Lower lobe of right lung (tissue), 2 donors: Measurements from ENCODE around the gene CYP2F1. TPM values are rescaled to one million over a fixed set of nuclear protein-coding genes. Genes with fewer than 3 reads are reported as not detected.
"Not testable (repeated sequence)": the region's sequence is repeated elsewhere in the genome, so short reads cannot be mapped to it uniquely, and the experiment has no call there.

Source experiments
- ATAC-seq, 2 donors: fragments of 200-7000 bp; cut with Tn5 transposase; one replicate each; pipeline ENCODE4 v1.9.1; 2020 to 2022; ENCODE audit warnings: mild to moderate bottlenecking in 2 of 2, moderate library complexity in 2 of 2
- DNase-seq: peaks from one replicate; pipeline ENCODE4 v3.0.0-alpha.2; 2020
- H3K27ac ChIP-seq: fragments of 200-600 bp; one replicate; pipeline ENCODE4 v1.8.0; 2022
- H3K27me3 ChIP-seq: fragments of 200-600 bp; one replicate; pipeline ENCODE4 v1.8.0; 2022; ENCODE audit warnings: low read depth
- H3K36me3 ChIP-seq: fragments of 200-600 bp; one replicate; pipeline ENCODE4 v1.8.0; 2022; ENCODE audit warnings: mild to moderate bottlenecking
- H3K4me1 ChIP-seq: fragments of 200-600 bp; one replicate; pipeline ENCODE4 v1.8.0; 2022
- H3K4me3 ChIP-seq: fragments of 200-600 bp; one replicate; pipeline ENCODE4 v1.8.0; 2022; ENCODE audit warnings: mild to moderate bottlenecking
- H3K9me3 ChIP-seq: fragments of 200-600 bp; one replicate; pipeline ENCODE4 v1.8.0; 2022
- intact Hi-C: fragments of 100-400 bp; cut with DNase I; formaldehyde crosslinking; loops from one replicate; pipeline ENCODE4 v1.11.0; 2022
- total RNA-seq: library from RNA; stranded (reverse); fragmentation: NEBNext Ultra II Directional; extraction: Animal tissue kit (Norgen Biotek cat#: 25700); gene quantifications from one replicate; pipeline ENCODE4 v1.2.1, GENCODE V29; 2021
- TF ChIP-seq, protein P1 (sequence below): fragments of 200-600 bp; IDR thresholded peaks from one replicate; pipeline ENCODE4 v1.8.0; 2022; ENCODE audit warnings: antibody characterized with exemption, mild to moderate bottlenecking
- donor health status: DM: no; HTN: yes; CAD: no; lungs with severe emphysema.

The CYP2F1 gene
- total RNA-seq, 1 donor from 2014 or later: 1.7 TPM

DNA sequence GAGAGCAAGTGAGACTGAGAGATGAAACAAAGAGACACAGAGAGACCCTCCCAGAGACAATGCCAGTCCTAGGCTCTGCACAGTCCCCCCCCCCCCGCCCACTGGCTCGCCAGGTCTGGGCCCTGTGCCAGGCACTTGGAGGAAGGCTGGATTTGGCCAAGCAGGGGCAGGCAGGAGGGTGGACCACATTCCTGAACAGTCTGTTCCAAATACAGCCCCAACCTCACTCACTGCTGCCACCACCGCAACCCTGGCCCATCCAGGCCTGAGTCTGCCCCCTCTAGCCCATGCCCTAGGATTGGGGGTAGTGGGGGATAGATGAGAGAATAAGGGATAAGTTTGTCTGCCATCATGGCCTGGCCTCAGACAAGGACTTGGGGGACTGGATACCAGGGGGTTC lies 19.0 kb downstream of the CYP2F1 start:
- TF ChIP-seq, protein P1, sequence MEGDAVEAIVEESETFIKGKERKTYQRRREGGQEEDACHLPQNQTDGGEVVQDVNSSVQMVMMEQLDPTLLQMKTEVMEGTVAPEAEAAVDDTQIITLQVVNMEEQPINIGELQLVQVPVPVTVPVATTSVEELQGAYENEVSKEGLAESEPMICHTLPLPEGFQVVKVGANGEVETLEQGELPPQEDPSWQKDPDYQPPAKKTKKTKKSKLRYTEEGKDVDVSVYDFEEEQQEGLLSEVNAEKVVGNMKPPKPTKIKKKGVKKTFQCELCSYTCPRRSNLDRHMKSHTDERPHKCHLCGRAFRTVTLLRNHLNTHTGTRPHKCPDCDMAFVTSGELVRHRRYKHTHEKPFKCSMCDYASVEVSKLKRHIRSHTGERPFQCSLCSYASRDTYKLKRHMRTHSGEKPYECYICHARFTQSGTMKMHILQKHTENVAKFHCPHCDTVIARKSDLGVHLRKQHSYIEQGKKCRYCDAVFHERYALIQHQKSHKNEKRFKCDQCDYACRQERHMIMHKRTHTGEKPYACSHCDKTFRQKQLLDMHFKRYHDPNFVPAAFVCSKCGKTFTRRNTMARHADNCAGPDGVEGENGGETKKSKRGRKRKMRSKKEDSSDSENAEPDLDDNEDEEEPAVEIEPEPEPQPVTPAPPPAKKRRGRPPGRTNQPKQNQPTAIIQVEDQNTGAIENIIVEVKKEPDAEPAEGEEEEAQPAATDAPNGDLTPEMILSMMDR: no peak
- H3K9me3 ChIP-seq: no peaks in the 10 kb centered on the region
- no peak overlapping the region for H3K27ac ChIP-seq
- ATAC-seq (peak; percentile 29 to 46), DNase-seq (no peak)
- H3K4me1 ChIP-seq: no peaks in the 10 kb centered on the region
- H3K27me3 ChIP-seq: no peaks in the 10 kb centered on the region
- H3K36me3 ChIP-seq: no peaks in the 10 kb centered on the region
- intact Hi-C loops: no loop called here
- no peak overlapping the region for H3K4me3 ChIP-seq

DNA sequence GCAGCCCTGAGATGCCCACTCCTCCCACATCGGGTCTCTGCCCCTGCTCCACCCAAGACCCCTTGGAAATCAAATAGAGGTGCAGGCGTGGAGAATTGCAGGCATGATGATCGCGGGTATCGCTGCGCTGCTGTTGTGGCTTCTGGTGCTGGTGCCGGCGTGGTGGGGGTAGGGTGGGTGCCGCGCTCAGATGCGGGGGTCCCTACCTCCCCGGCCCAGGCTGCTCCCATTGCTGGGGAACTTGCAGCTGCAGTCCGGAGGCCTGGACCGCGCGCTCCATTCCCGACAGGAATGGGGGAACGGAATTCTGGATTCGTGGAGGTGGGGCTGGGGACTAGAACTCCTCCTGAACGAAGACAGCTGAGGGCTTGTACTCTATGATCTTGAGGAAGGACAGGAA lies 20.4 kb downstream of the CYP2F1 start:
- Histone ChIP-seq H3K9me3 (no peaks in the 10 kb centered on the region), H3K27me3 (no peaks in the 10 kb centered on the region), H3K4me3 (no peak overlapping the region), H3K4me1 (no peaks in the 10 kb centered on the region), H3K27ac (no peak overlapping the region), H3K36me3 (no peaks in the 10 kb centered on the region)
- ATAC-seq (no peak), DNase-seq (no peak)
- intact Hi-C loops: no loop called here
- TF ChIP-seq, protein P1: no peak

DNA sequence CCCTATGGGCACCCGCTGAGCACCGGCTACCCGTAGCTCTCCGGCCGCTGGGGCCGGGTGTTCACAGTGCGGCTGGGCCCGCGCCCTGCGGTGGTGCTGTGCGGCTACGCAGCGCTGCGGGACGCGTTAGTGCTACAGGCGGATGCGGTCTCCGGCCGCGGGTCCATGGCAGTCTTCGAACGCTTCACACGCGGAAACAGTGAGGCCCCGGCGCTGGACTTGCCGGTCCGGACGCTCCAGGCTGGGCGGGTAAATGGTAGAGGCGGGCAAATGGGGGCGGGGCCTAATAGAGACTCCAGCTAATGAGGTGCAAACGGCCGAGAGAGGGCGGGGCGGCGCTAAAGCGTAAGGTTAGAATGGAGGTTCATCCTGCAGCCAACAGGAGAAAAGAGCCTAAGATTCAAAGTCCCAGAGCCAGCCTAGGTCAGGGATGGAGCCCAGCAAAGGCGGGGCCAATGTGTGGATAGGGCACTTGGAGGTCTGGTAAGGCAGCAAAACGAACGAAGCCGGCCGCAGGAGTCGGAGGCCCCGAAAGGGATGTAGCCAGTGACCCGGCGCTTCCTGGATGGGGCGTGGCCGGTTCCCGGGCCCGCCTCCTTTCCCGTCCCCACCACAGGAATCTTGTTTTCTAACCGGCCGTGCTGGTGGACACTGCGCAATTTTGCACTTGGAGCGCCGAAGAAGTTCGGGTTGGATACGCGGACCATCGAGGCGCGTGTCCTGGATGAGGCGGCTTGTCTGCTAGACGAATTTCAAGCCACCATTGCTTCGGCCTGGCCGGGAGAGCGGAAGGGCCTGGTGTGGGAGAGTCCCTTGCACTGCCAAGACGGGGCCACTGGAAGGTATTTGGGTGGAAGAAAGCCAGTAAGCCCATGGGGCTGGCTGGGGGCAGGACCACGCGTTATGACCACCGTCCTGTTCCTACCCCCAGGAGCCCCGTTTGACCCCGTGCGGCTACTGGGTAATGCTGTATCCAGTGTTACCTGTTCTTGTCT lies 21.5 kb downstream of the CYP2F1 start:
- H3K9me3 ChIP-seq, H3K36me3 ChIP-seq, H3K4me1 ChIP-seq, H3K27me3 ChIP-seq, intact Hi-C loops: not testable (repeated sequence)
- ATAC-seq (peak; percentile 95 to 98), DNase-seq (peak; percentile 82)
- Histone ChIP-seq H3K27ac (peak overlapping the region; percentile 54), H3K4me3 (peak overlapping the region; percentile 49)

DNA sequence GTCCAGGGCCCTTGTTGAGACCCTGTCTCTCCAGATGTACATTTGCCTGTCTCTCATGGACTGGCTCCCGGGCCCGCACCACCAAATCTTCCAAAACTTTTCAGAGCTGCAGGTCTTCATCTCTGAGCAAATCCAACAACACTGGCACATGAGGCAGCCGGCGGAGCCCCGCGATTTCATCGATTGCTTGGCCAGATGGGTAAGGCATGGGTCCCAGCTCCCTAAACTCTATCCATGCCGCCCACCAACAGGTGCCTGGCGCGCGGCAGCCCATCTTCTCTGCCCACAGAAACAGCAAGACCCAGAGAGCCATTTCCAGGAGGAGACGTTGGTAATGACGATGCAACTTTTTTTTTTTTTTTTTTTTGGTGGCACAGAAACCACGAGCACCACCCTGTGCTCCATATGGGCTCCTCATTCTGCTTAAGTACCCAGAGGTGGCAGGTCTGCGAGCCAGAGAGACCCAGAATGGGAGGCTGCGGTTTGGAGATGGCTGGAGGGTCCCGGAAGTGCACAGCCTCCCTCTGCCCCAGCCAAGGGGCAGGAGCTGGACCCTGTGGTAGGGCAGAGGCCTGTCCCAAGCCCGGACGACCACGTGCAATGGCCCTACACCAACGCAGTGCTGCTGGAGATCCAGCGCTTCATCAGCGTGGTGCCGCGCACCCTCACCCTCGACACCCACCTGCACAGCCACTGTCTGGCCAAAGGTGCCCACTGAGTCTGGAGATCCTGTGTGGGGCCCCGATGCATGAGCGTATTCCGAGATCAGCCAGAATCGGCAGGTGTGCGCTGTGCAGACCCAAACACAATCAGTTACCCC lies 22.6 kb downstream of the CYP2F1 start:
- Histone ChIP-seq H3K27ac (no peak overlapping the region), H3K9me3 (no peaks in the 10 kb centered on the region), H3K4me1 (no peaks in the 10 kb centered on the region), H3K36me3 (no peaks in the 10 kb centered on the region), H3K27me3 (no peaks in the 10 kb centered on the region), H3K4me3 (no peak overlapping the region)
- no peak for ATAC-seq
- TF ChIP-seq, protein P1: no peak
- no peak for DNase-seq
- intact Hi-C loops: no loop called here

DNA sequence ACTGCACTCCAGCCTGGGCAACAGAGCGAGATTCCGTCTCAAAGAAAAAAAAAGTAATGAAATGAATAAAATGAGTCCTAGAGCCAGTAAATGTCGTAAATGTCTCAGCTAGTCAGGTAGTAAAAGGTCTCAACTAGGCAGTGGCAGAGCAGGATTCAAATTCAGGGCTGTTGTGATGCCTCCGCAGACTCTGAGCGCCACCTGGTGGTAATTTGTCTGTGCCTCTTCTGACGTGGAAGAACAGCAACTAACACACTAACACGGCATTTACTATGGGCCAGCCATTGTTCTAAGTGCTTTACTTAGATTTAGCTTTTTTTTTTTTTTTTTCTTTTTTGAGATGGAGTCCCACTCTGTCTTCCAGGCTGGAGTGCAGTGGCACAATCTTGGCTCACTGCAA lies 30.2 kb downstream of the CYP2F1 start:
- Histone ChIP-seq H3K27ac (no peak overlapping the region), H3K36me3 (no peaks in the 10 kb centered on the region), H3K27me3 (no peaks in the 10 kb centered on the region), H3K9me3 (no peaks in the 10 kb centered on the region), H3K4me3 (no peak overlapping the region), H3K4me1 (no peaks in the 10 kb centered on the region)
- intact Hi-C loops: no loop called here
- TF ChIP-seq, protein P1: peak; percentile 82
- DNase-seq (peak; percentile 83), ATAC-seq (peak; percentile 90 to 92)
